SK-N-SH (cell line): ENCODE measurements around the gene AHCYL2. TPM values are rescaled to one million over a fixed set of nuclear protein-coding genes. Genes with fewer than 3 reads are reported as not detected.

Source experiments
- CTCF ChIA-PET: fragments of 300-600, 350-600 bp; formaldehyde crosslinking; extraction: SDS; loops from one replicate; lab custom pipeline; 2021; lab: Yijun Ruan, JAX
- POLR2A ChIA-PET: fragments of 350-600 bp; sonication (Branson Sonifier 250); formaldehyde crosslinking; extraction: SDS; loops from one replicate; lab custom pipeline; 2020; ENCODE audit warnings: antibody characterized with exemption, inconsistent platforms; lab: Yijun Ruan, JAX
- DNase-seq: peaks from one replicate; pipeline ENCODE4 v3.0.0; 2012
- H2AFZ ChIP-seq: fragments of 200-600 bp; sonication (generic); 2 replicates; pipeline ENCODE4 v1.8.1; 2016; ENCODE audit warnings: antibody characterized with exemption, mild to moderate bottlenecking, low read depth
- H3F3A ChIP-seq: fragments of 200-600 bp; sonication (generic); replicated peaks from 2 replicates; pipeline ENCODE3; 2016; ENCODE audit warnings: antibody characterized with exemption, mild to moderate bottlenecking; ENCODE audit not compliant: insufficient read depth
- H3K27ac ChIP-seq, 2 experiments: fragments of 200-500 bp in 1 of 2; fragments of 200-600 bp in 1 of 2; sonication (Bioruptor generic) in 1 of 2; sonication (generic), shearing (Covaris generic) in 1 of 2; 2 replicates each; pipeline versions ENCODE4 v1.5.1 to v1.6.1; 2014 to 2016; ENCODE audit warnings: low read depth in 2 of 2, inconsistent platforms in 1 of 2, low read length in 1 of 2, mild to moderate bottlenecking in 1 of 2, mixed read lengths in 1 of 2
- H3K27me3 ChIP-seq: fragments of 200-600 bp; sonication (generic), shearing (Covaris generic); 2 replicates; pipeline ENCODE4 v1.6.1; 2016; ENCODE audit warnings: mixed run types; ENCODE audit not compliant: insufficient read depth
- H3K36me3 ChIP-seq, 2 experiments: fragments of 200-500 bp in 1 of 2; fragments of 200-600 bp in 1 of 2; sonication (Bioruptor generic) in 1 of 2; sonication (generic) in 1 of 2; replicated peaks in 1 of 2; 2 replicates each; pipeline versions ENCODE3 to v1.5.1; 2014 to 2016; ENCODE audit warnings: low read length in 1 of 2, mild to moderate bottlenecking in 1 of 2; ENCODE audit not compliant: insufficient read depth in 2 of 2, control insufficient read depth in 1 of 2
- H3K4me1 ChIP-seq, 2 experiments: fragments of 200-500 bp in 1 of 2; fragments of 200-600 bp in 1 of 2; sonication (Bioruptor generic) in 1 of 2; sonication (generic), shearing (Covaris generic) in 1 of 2; 2 replicates each; pipeline versions ENCODE4 v1.5.1 to v1.6.1; 2014 to 2016; ENCODE audit warnings: low read depth in 1 of 2, low read length in 1 of 2, mixed run types in 1 of 2; ENCODE audit not compliant: insufficient read depth in 2 of 2, control insufficient read depth in 1 of 2
- H3K4me2 ChIP-seq: fragments of 200-600 bp; sonication (generic), shearing (Covaris generic); 2 replicates; pipeline ENCODE4 v1.6.1; 2017; ENCODE audit warnings: mixed run types
- H3K4me3 ChIP-seq, 2 experiments: fragments of 200-500 bp in 1 of 2; fragments of 200-600 bp in 1 of 2; sonication (Bioruptor generic) in 1 of 2; sonication (generic), shearing (Covaris generic) in 1 of 2; 2 replicates each; pipeline versions ENCODE4 v1.5.1 to v1.8.1; 2014 to 2016; ENCODE audit warnings: low read depth in 2 of 2, inconsistent platforms in 1 of 2, low read length in 1 of 2, mild to moderate bottlenecking in 1 of 2, mixed read lengths in 1 of 2, moderate library complexity in 1 of 2
- H3K79me2 ChIP-seq: fragments of 200-600 bp; sonication (generic); 2 replicates; pipeline ENCODE4 v1.8.1; 2017; ENCODE audit warnings: mild to moderate bottlenecking; ENCODE audit not compliant: insufficient read depth
- H3K9ac ChIP-seq: fragments of 200-600 bp; sonication (generic); 2 replicates; pipeline ENCODE4 v1.6.1; 2017; ENCODE audit warnings: mixed run types
- H3K9me2 ChIP-seq: fragments of 200-600 bp; sonication (generic); 2 replicates; pipeline ENCODE4 v1.6.1; 2017; ENCODE audit warnings: mixed run types
- H3K9me3 ChIP-seq: fragments of 200-600 bp; sonication (generic); 2 replicates; pipeline ENCODE4 v1.6.1; 2017; ENCODE audit warnings: mixed run types, mild to moderate bottlenecking, moderate library complexity
- H4K20me1 ChIP-seq: fragments of 200-600 bp; sonication (generic); 2 replicates; pipeline ENCODE4 v1.6.1; 2017; ENCODE audit warnings: mild to moderate bottlenecking, mixed run types; ENCODE audit not compliant: insufficient read depth
- CTCF ChIP-seq: fragments of 200-600 bp; sonication (generic); IDR thresholded peaks from 2 replicates; pipeline ENCODE4 v1.6.1; 2017; ENCODE audit warnings: antibody characterized with exemption, mild to moderate bottlenecking, moderate library complexity
- ELF1 ChIP-seq: IDR thresholded peaks from 2 replicates; pipeline ENCODE4 v1.4.0; 2012
- EP300 ChIP-seq, 2 experiments: IDR thresholded peaks; 2 replicates each; pipeline versions ENCODE4 v1.4.0 to v1.6.1; 2012; ENCODE audit warnings: borderline replicate concordance in 1 of 2, low read depth in 1 of 2, low read length in 1 of 2
- EZH2phosphoT487 ChIP-seq: fragments of 200-600 bp; sonication (generic); IDR thresholded peaks from 2 replicates; pipeline ENCODE4 v1.6.1; 2017; ENCODE audit warnings: low read depth, mixed run types, mild to moderate bottlenecking, antibody characterized with exemption, moderate library complexity, borderline replicate concordance
- FOXJ3 ChIP-seq: sonication (generic); formaldehyde crosslinking; IDR thresholded peaks from 2 replicates; pipeline ENCODE4 v1.5.1; 2020; ENCODE audit warnings: mild to moderate bottlenecking, missing genetic modification reagents
- GABPA ChIP-seq: IDR thresholded peaks from 2 replicates; pipeline ENCODE4 v1.4.0; 2012; ENCODE audit warnings: low read depth, mild to moderate bottlenecking
- IRF3 ChIP-seq: fragments of 150-350 bp; IDR thresholded peaks from 2 replicates; pipeline ENCODE4 v1.6.1; 2016; ENCODE audit warnings: mild to moderate bottlenecking, low read depth, low read length
- JUND ChIP-seq: IDR thresholded peaks from 2 replicates; pipeline ENCODE4 v1.4.0; 2012
- MEF2A ChIP-seq: IDR thresholded peaks from 2 replicates; pipeline ENCODE4 v1.4.0; 2012; ENCODE audit warnings: low read depth, borderline replicate concordance
- MXI1 ChIP-seq: IDR thresholded peaks from 2 replicates; pipeline ENCODE4 v1.6.1; 2012; ENCODE audit warnings: mild to moderate bottlenecking, low read depth, low read length, improper control_type of control experiment
- NFIC ChIP-seq: IDR thresholded peaks from 2 replicates; pipeline ENCODE4 v1.4.0; 2012; ENCODE audit warnings: borderline replicate concordance
- NRF1 ChIP-seq: IDR thresholded peaks from 2 replicates; pipeline ENCODE4 v1.6.1; 2012; ENCODE audit warnings: low read depth, mild to moderate bottlenecking, low read length
- PBX3 ChIP-seq: IDR thresholded peaks from 2 replicates; pipeline ENCODE4; 2012
- RAD21 ChIP-seq: IDR thresholded peaks from 2 replicates; pipeline ENCODE4 v1.6.1; 2012; ENCODE audit warnings: mild to moderate bottlenecking, low read length
- REST ChIP-seq: IDR thresholded peaks from 2 replicates; pipeline ENCODE4 v1.6.1; 2012; ENCODE audit warnings: mild to moderate bottlenecking, low read depth, low read length, moderate library complexity
- RFX5 ChIP-seq: IDR thresholded peaks from 2 replicates; pipeline ENCODE4 v1.6.1; 2012; ENCODE audit warnings: mild to moderate bottlenecking, improper control_type of control experiment, low read length
- USF2 ChIP-seq: fragments of 150-350 bp; IDR thresholded peaks from 2 replicates; pipeline ENCODE4 v1.6.1; 2017; ENCODE audit warnings: antibody characterized with exemption, low read length, low read depth, borderline replicate concordance
- YY1 ChIP-seq: IDR thresholded peaks from 2 replicates; pipeline ENCODE4 v1.4.0; 2012; ENCODE audit warnings: low read depth, mild to moderate bottlenecking
- WGBS: methylation state at CpG from one replicate; pipeline ENCODE4 v1.1.6; 2017; ENCODE audit warnings: low lambda C conversion rate; 5-methylcytosine and 5-hydroxymethylcytosine counted together
- polyA plus RNA-seq, 3 experiments: library from polyadenylated mRNA; depleted of rRNA; stranded (reverse); fragments of >200 nt; gene quantifications; 2 replicates each; pipeline ENCODE4 v1.2.3, GENCODE V29; 2012

The AHCYL2 gene
- polyA plus RNA-seq, 1 of the 3 experiments (the other 2 are of a cell fraction) = 20.4 TPM

- H3K4me1 ChIP-seq = no peaks in the 10 kb centered on the region
- no peak overlapping the region for H2AFZ ChIP-seq
- ChIA-PET POLR2A (no interaction called here), CTCF (interaction anchor here (1.2 to 14.2 kb wide), 5 partner anchors 8 to 96 kb away, joined by 4 to 385 read pairs (median 36); no protein-coding TSS in a partner anchor)
- H4K20me1 ChIP-seq = peaks cover 15% of the 10 kb centered on the region; the same call in 1 of the 2 replicates
- no peak overlapping the region for H3K4me3 ChIP-seq
- H3K79me2 ChIP-seq = peaks cover 29% of the 10 kb centered on the region; the same call in 1 of the 2 replicates
- DNase-seq = no peak
- H3K27ac ChIP-seq = no peak overlapping the region
- 97% methylated on average over 8 of the region's 8 CpGs for WGBS
- no peak for TF ChIP-seq NFIC
- no peak for TF ChIP-seq NRF1
- TF ChIP-seq USF2 = no peak
- TF ChIP-seq IRF3 = no peak
- TF ChIP-seq MEF2A = no peak
- no peak for TF ChIP-seq RAD21
- no peak for TF ChIP-seq PBX3
- no peak for TF ChIP-seq EZH2phosphoT487
- no peak for TF ChIP-seq CTCF
- no peak for TF ChIP-seq RFX5
- TF ChIP-seq ELF1 = no peak
- no peak for TF ChIP-seq YY1
- no peak for TF ChIP-seq EP300 (IDR thresholded peaks at IDR 0.05; ENCODE audit: borderline replicate concordance in 1 of 2, low read depth in 1 of 2, low read length in 1 of 2)
- no peak for TF ChIP-seq REST
- TF ChIP-seq GABPA = no peak
- no peak for TF ChIP-seq MXI1
- TF ChIP-seq FOXJ3 = no peak
- TF ChIP-seq JUND = no peak
- no peak overlapping the region for H3K9ac ChIP-seq
- no peaks in the 10 kb centered on the region for H3K27me3 ChIP-seq
- no peak overlapping the region for H3K4me2 ChIP-seq
- H3K36me3 ChIP-seq = peaks cover 10 to 17% of the 10 kb centered on the region in 2 experiments
- no peaks in the 10 kb centered on the region for H3K9me3 ChIP-seq
- H3K9me2 ChIP-seq = no peaks in the 10 kb centered on the region
- H3F3A ChIP-seq = peaks cover 3% of the 10 kb centered on the region
These were observed 22.6 kb upstream of the AHCYL2 start for GRCh38 chr7:129202058-129202777.
